ENCODE results near the gene TBC1D4.

DNA sequence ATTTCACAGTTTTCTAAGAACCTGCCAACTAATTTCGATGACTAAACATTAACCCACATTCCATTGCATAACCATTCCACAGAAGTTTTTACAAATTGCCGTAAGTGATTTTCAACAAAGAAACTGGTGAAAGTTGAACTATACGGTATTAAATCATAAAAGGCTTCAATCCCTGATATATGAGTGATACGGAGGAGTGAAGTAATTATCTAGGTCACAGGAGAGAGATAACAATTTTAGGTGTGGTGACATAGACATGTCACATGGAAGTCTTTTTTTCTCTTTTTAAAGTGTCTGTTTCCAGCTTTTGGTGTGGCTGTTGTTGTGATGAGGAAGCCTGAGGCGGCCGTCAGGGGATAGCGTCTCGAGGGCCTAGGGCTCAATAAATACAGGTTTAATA lies 29.4 kb downstream of the TBC1D4 start:
- TF ChIP-seq EP300 (conservative IDR thresholded peaks at IDR 0.05; ENCODE audit: poor library complexity, severe bottlenecking) (no peak), REST (IDR thresholded peaks at IDR 0.05; ENCODE audit: borderline replicate concordance) (no peak), CTCF (IDR thresholded peaks at IDR 0.05; ENCODE audit: poor library complexity, severe bottlenecking) (no peak), EZH2 (IDR thresholded peaks at IDR 0.05; ENCODE audit: borderline replicate concordance, insufficient read depth, low read length, poor library complexity, severe bottlenecking) (no peak), RAD21 (conservative IDR thresholded peaks at IDR 0.05) (no peak), POLR2AphosphoS5 (IDR thresholded peaks at IDR 0.05) (no peak), TAF1 (IDR thresholded peaks at IDR 0.05; ENCODE audit: low read depth) (no peak), MXI1 (conservative IDR thresholded peaks at IDR 0.05; ENCODE audit: poor library complexity, severe bottlenecking) (no peak)
